ENCODE measurements around the gene LUC7L2. TPM values are rescaled to one million over a fixed set of nuclear protein-coding genes. Genes with fewer than 3 reads are reported as not detected.

LUC7L2 gene
- total and polyA plus RNA-seq, 12 donors = 31.5 to 100.0 (median 53.3) TPM

DNA sequence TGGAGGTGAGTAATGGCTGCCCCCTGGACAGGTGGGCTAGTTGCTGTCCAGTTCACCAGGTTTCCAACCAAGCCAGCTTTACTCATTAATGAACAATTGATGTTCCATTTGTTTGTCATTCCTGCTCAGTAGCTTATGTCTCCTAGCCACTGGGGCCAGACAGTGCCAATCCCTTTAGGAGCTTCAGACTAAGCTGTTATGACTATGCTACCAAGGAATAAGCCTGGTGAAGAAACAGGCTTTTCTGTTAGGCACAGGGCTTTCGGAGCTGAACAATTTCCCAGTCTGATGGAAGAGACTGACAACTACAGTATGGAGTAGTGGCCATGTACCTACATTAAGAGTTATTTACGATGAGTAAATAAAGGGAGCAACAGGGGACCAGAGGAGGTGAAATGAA, 20.7 kb upstream of the LUC7L2 start:
- Histone ChIP-seq H3K36me3 (replicated peaks in 1 of 2) (no peaks in the 10 kb centered on the region), H3K27ac (no peak overlapping the region), H3K4me3 (no peak overlapping the region), H3K27me3 (no peaks in the 10 kb centered on the region), H3K9me3 (replicated peaks in 1 of 3) (no peaks in the 10 kb centered on the region), H3K4me1 (replicated peaks in 1 of 2) (peaks cover 4 to 11% of the 10 kb centered on the region in 2 donors)
- 93 to 100% (median 99%) methylated on average over 2 of the region's 2 CpGs for WGBS, 4 donors
- peak in 1 of 7 donors; percentile 49 for DNase-seq
- intact Hi-C loops (cut with DNase I) = no loop called here
- TF ChIP-seq POLR2A (IDR thresholded peaks at IDR 0.05) = no peak
- TF ChIP-seq, protein P1, sequence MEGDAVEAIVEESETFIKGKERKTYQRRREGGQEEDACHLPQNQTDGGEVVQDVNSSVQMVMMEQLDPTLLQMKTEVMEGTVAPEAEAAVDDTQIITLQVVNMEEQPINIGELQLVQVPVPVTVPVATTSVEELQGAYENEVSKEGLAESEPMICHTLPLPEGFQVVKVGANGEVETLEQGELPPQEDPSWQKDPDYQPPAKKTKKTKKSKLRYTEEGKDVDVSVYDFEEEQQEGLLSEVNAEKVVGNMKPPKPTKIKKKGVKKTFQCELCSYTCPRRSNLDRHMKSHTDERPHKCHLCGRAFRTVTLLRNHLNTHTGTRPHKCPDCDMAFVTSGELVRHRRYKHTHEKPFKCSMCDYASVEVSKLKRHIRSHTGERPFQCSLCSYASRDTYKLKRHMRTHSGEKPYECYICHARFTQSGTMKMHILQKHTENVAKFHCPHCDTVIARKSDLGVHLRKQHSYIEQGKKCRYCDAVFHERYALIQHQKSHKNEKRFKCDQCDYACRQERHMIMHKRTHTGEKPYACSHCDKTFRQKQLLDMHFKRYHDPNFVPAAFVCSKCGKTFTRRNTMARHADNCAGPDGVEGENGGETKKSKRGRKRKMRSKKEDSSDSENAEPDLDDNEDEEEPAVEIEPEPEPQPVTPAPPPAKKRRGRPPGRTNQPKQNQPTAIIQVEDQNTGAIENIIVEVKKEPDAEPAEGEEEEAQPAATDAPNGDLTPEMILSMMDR (IDR thresholded peaks at IDR 0.05) = no peak

DNA sequence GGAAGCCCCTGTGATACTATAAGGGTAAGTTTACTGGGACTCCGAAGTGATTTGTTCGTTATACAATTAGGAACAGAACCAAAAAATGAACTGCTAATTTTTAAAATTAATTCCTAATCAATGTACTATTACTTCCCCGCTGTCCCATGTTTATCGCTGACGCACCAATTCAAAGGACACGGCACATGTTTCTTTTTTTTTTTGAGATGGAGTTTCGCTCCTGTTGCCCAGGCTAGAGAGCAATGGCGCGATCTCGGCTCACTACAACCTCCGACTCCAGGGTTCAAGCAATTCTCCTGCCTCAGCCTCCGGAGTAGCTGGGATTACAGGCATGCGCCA, 20.0 kb upstream of the LUC7L2 start:
- 77 to 85% (median 82%) methylated on average over 13 of the region's 13 CpGs for WGBS, 4 donors
- peaks cover 4 to 11% of the 10 kb centered on the region in 2 donors for H3K4me1 ChIP-seq (replicated peaks in 1 of 2)
- TF ChIP-seq POLR2A (IDR thresholded peaks at IDR 0.05) = no peak
- TF ChIP-seq, protein P1 (IDR thresholded peaks at IDR 0.05) = no peak
- H3K27me3 ChIP-seq = no peaks in the 10 kb centered on the region
- peak overlapping the region in 2 of 4 donors; percentile 14 to 88 for H3K4me3 ChIP-seq
- H3K9me3 ChIP-seq (replicated peaks in 1 of 3) = no peaks in the 10 kb centered on the region
- peak overlapping the region; percentile 93 to 100 (median 100) for H3K27ac ChIP-seq
- no peak for DNase-seq
- intact Hi-C loops (cut with DNase I) = loop anchor here in 1 of 2 donors (2.0 kb wide), 1 partner anchor 19 kb away; the partner anchor contains the start of gene LUC7L2
- no peaks in the 10 kb centered on the region for H3K36me3 ChIP-seq (replicated peaks in 1 of 2)

DNA sequence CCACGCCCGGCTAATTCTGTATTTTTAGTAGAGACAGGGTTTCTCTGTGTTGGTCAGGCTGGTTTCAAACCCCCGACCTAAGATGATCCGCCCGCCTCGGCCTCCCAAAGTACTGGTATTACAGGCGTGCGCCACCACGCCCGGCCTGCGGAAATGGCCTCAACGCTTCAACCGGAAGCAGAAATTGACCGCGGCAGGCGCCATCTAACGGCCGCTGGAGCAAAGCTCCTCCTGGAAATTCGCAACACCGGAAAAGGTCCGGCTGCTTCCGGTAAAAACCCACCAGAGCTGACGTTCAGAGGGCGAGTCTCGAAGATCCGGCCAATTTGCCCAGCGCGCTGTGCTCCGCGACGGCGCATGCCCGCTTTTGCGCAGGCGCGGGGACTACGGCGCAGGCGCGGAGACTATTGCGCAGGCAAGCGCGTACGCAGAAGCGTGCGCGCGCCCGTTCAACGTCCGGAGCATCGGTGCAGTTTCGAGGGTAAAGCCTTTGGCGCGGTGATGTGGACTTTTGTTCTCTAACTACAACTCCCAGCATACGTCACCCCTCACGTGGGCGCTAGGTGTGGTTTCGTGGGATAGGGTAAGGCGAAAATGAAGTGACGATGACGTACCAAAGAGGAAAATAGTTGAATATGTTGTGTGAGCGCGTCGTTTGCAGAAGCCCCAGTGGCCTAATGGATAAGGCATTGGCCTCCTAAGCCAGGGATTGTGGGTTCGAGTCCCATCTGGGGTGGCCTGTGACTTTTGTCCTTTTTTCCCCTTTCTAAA, 19.5 kb upstream of the LUC7L2 start:
- intact Hi-C loops (cut with DNase I) = loop anchor here in 1 of 2 donors (2.0 kb wide), 1 partner anchor 19 kb away; the partner anchor contains the start of gene LUC7L2
- peak; percentile 98 to 100 (median 99) for DNase-seq
- WGBS, 4 donors = 2 to 6% (median 4%) methylated on average over 18 to 66 of the region's 66 CpGs
- Histone ChIP-seq H3K4me1 (replicated peaks in 1 of 2) (peaks cover 4 to 11% of the 10 kb centered on the region in 2 donors), H3K9me3 (replicated peaks in 1 of 3) (no peaks in the 10 kb centered on the region), H3K4me3 (peak overlapping the region; percentile 49 to 88 (median 68)), H3K27ac (peak overlapping the region; percentile 93 to 100 (median 100)), H3K36me3 (replicated peaks in 1 of 2) (peaks cover 0 to 1% of the 10 kb centered on the region in 2 donors), H3K27me3 (no peaks in the 10 kb centered on the region)
- peak in 1 of 2 donors; percentile 66 for TF ChIP-seq POLR2A (IDR thresholded peaks at IDR 0.05)
- TF ChIP-seq, protein P1 (IDR thresholded peaks at IDR 0.05) = peak; percentile 48 to 84 (median 73)

- 0 to 2% (median 1%) methylated on average over 9 of the region's 9 CpGs for WGBS, 4 donors
- no peak for TF ChIP-seq POLR2A (IDR thresholded peaks at IDR 0.05)
- TF ChIP-seq, protein P1 (IDR thresholded peaks at IDR 0.05) = no peak
- H3K36me3 ChIP-seq (replicated peaks in 1 of 2) = peaks cover 0 to 6% of the 10 kb centered on the region in 2 donors
- no peak for DNase-seq
- peak overlapping the region; percentile 49 to 88 (median 68) for H3K4me3 ChIP-seq
- intact Hi-C loops (cut with DNase I) = loop anchor here in 1 of 2 donors (2.0 kb wide), 1 partner anchor 18 kb away; the partner anchor contains the start of gene LUC7L2
- peaks cover 4 to 11% of the 10 kb centered on the region in 2 donors for H3K4me1 ChIP-seq (replicated peaks in 1 of 2)
- H3K27me3 ChIP-seq = no peaks in the 10 kb centered on the region
- H3K9me3 ChIP-seq (replicated peaks in 1 of 3) = no peaks in the 10 kb centered on the region
- H3K27ac ChIP-seq = peak overlapping the region; percentile 93 to 100 (median 100)
These were observed 19.0 kb upstream of the LUC7L2 start for GRCh38 chr7:139340808-139341057.
